A549 treated with RU486 at 1 μM for 4 hours (cell line): ENCODE data around the gene EPB41L5. TPM values are rescaled to one million over a fixed set of nuclear protein-coding genes. Genes with fewer than 3 reads are reported as not detected.

Source experiments
- total RNA-seq: library from RNA; stranded (reverse); fragments of 200-300 nt; extraction: Qiagen RNA extraction; gene quantifications from 5 replicates; pipeline ENCODE4 v1.2.3, GENCODE V29; 2022; ENCODE audit warnings: low read depth

Gene EPB41L5
- total RNA-seq: 2.7 to 4.8 TPM (median 4.3 TPM) in 5 replicates

GRCh38 chr2:120012771-120013596 lies at the start of gene EPB41L5:
TSS of gene EPB41L5 (plus strand) at chr2:120013077. CDS start at chr2:120019085, 6,008 bp downstream.

GRCh38 chr2:120223034-120223912 lies 210.4 kb downstream of the EPB41L5 start, which contains the start of gene TMEM185B:
TSS of gene TMEM185B (minus strand) at chr2:120223400. CDS start at chr2:120222976, 424 bp downstream.

Other genes starting within 250 kb of the EPB41L5 start
- gene TMEM185B, start 210.3 kb downstream of the EPB41L5 start, total RNA-seq: 41.1 to 53.2 TPM (median 50.1 TPM) in 5 replicates
- gene RALB, start 239.8 kb downstream of the EPB41L5 start, total RNA-seq: 56.8 to 83.8 TPM (median 71.4 TPM) in 5 replicates